Measurements from ENCODE around the gene SCNN1B. TPM values are rescaled to one million over a fixed set of nuclear protein-coding genes. Genes with fewer than 3 reads are reported as not detected.
"Not testable (repeated sequence)": the region's sequence is repeated elsewhere in the genome, so short reads cannot be mapped to it uniquely, and the experiment has no call there.

SCNN1B gene
- total RNA-seq, 1 donor from 2014 or later = 68.1 TPM

DNA sequence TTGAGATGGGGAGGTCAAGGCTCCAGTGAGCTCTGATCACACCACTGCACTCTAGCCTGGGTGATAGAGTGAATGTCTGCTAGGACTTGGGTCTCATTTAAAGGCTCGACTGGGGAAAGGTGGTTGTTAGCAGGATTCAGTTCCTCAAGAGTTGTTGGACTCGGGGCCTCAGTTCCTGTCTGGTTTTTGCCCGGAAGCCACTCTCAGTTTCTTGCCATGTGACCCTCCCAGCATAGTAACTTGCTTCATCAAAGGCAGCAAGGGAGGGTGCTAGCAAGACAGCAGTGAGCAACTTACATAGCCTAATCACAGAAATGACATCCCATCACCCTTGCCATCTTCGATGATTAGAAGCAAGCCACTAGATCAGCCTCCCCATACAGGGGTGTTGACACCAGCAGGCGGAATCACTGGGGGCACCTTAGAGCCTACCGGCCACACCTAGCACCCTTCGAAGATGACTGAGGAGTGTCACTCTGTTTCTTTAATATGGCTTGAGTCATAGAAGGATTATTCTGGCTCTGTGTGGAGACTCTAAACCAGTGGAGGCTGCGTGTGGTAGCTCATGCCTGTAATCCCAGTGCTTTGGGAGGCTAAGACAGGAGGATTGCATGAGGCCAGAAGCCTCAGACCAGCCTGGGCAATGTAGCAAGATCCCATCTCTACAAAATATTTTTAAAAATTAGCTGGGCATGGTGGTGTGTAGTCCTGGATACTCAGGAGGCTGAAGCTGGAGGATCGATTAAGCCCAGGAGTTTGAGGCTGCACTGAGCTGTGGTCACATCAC, 13.2 kb upstream of the SCNN1B start:
- no peak for ATAC-seq

GRCh38 chr16:23290189-23291062, 11.7 kb upstream of the SCNN1B start:
- no peak for ATAC-seq

GRCh38 chr16:23293016-23293415, 9.1 kb upstream of the SCNN1B start:
- ATAC-seq = no peak

GRCh38 chr16:23294260-23294659, 7.8 kb upstream of the SCNN1B start:
- peak; percentile 45 for ATAC-seq

DNA sequence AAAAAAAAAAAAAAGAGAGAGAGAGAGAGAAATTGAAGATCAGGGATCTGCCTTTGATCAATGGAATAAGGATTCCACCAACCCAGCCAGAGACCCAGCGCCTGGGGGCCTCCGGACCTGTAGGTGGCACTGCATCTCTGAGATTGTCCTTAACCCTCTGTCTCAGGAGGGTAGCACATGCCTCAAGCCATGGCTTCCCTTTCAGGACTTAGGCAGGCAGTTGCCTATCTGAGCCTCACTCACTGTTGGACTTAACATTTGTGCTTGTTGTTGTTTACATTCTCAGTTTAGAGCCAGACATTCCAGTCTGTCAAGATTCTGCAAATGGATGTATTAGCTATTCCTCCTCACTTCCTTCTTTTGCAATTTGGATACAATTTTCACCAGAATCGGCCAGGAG, 5.1 kb upstream of the SCNN1B start:
- ATAC-seq = peak; percentile 74

GRCh38 chr16:23298290-23298915, 3.7 kb upstream of the SCNN1B start:
- no peak for ATAC-seq

DNA sequence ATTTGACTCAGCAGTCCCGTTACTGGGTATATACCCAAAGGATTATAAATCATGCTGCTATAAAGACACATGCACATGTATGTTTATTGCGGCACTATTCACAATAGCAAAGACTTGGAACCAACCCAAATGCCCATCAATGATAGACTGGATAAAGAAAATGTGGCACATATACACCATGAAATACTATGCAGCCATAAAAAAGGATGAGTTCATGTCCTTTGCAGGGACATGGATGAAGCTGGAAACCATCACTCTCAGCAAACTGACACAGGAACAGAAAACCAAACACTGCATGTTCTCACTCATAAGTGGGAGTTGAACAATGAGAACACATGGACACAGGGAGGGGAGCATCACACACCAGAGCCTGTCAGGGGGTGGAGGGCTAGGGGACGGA, 2.3 kb upstream of the SCNN1B start:
- ATAC-seq = not testable (repeated sequence)

- peak; percentile 3 for ATAC-seq
Observed at GRCh38 chr16:23301251-23302044, 654 bp upstream of the SCNN1B start.

- no peak for ATAC-seq
Observed at GRCh38 chr16:23303685-23304084, 1.6 kb downstream of the SCNN1B start.

GRCh38 chr16:23304620-23305019, 2.5 kb downstream of the SCNN1B start:
- no peak for ATAC-seq

GRCh38 chr16:23306199-23307100, 4.3 kb downstream of the SCNN1B start:
- no peak for ATAC-seq

DNA sequence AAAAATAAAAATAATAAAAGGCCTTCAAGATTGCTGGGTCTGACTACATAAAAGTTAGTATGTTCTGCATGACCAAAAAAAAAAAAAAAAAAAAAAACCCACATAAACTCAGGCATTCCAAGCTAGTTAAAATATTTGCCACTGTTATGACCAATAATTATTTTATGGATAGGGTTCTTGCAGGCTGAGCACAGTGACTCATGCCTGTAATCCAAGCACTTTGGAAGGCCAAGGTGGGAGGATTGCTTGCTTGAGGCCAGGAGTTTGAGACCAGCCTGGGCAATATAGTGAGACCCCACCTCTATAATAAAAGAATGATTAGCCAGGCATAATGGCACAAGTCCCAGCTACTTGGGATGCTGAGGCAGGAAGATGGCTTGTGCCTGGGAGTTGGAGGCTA, 8.1 kb downstream of the SCNN1B start:
- no peak for ATAC-seq

- no peak for ATAC-seq
Observed at GRCh38 chr16:23310744-23311143, 8.6 kb downstream of the SCNN1B start.

GRCh38 chr16:23316232-23316631, 14.1 kb downstream of the SCNN1B start:
- ATAC-seq = no peak

DNA sequence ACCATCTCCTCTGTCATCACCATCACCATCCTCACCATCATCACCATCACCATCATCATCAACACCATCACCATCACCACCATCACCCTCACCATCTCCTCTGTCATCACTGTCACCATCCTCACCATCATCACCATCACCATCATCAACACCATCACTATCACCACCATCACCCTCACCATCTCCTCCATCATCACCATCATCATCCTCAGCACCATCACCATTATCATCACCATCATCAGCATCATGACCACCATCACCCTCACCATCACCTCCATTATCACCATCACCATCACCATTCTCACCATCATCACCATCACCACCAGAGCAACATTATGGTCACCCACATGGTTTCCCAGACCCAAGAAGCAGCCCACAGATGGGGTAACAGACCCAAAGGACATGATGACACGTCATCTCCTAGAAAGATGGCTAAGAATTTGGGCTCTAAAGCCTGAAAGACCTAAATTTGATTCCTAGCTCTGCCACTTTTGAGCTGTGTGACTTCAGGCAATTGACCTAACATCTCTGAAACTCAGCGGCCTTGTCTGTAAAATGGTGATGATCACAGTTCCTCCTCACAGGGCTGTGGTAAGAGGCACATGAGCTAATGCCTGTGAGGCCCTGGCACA, 14.6 kb downstream of the SCNN1B start:
- ATAC-seq = no peak

GRCh38 chr16:23317266-23317661, 15.2 kb downstream of the SCNN1B start:
- peak; percentile 59 for ATAC-seq

DNA sequence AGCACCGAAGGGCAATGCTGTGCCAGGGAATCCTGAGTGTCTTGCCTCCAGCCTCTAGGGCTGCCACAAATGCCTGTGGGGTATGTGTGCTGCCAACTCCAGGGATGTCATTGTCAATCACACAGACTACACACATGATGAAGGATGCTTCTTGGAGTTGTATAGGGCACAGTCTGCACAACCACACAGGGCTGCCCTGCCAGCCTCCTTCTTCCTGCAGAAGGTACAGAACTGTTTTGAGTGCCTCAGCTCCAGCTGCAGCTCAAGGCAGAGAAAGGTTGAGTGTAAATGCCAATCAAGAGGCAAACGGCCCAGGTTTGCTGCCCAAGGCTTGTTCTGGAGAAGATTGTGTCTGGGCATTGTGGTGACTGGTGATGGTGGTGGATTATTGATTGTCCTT, 15.6 kb downstream of the SCNN1B start:
- ATAC-seq = peak; percentile 6

- peak; percentile 93 for ATAC-seq
Observed at GRCh38 chr16:23318639-23319038, 16.5 kb downstream of the SCNN1B start.

DNA sequence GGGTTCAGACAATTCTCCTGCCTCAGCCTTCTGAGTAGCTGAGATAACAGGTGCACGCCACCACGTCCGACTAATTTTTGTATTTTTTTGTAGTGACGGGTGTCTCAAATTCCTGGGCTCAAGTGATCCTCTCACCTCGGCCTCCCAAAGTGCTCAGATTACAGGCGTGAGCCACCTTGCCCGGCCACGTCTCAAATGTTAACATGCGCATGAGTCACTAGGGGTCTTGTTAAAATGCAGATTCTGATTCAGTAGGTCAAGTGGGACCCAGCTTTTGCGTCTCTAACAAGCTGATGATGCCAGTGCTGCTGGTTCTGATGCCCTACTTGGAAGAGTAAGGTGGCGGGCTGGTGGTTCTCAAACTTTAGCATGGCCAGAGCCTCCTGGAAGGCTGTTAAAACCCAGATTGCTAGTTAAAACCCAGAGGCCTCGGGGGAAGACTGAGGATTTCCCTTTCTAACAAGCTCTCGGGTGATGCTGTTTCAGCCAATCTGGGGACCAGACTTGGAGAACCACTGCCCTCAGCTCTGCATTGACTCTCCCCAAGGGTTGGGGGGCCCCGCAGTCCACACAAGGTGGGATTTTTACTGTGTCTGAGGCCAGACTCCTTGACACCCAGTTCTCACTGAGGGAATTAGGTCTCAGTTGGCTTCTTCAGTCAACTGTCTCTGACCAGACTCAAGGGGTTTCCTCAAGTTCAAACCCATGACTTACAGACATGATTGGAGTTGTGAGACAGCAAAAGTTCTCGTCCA, 17.9 kb downstream of the SCNN1B start:
- no peak for ATAC-seq

GRCh38 chr16:23320693-23321092, 18.6 kb downstream of the SCNN1B start:
- ATAC-seq = peak; percentile 12
